Neural progenitor cell (in vitro differentiated cells): ENCODE data around the gene LMF2.

Experiments
- CTCF ChIP-seq: fragments of 200-600 bp; sonication (generic); IDR thresholded peaks from 2 replicates; pipeline ENCODE4 v1.5.1; 2017; ENCODE audit warnings: antibody characterized with exemption, mild to moderate bottlenecking
- EZH2 ChIP-seq: fragments of 200-600 bp; sonication (generic); IDR thresholded peaks from 2 replicates; pipeline ENCODE4 v1.6.1; 2017; ENCODE audit warnings: antibody characterized with exemption, mild to moderate bottlenecking, moderate library complexity

- no peak for TF ChIP-seq CTCF
- no peak for TF ChIP-seq EZH2
Observed at GRCh38 chr22:50465066-50465930, 42.2 kb downstream of the LMF2 start.
